H1 (cell line): ENCODE measurements around the gene PMFBP1. TPM values are rescaled to one million over a fixed set of nuclear protein-coding genes. Genes with fewer than 3 reads are reported as not detected.

ENCODE experiments used
- FOSL1 ChIP-seq: IDR thresholded peaks from 2 replicates; pipeline ENCODE4 v1.6.1; 2011; ENCODE audit warnings: mild to moderate bottlenecking, low read depth, low read length, moderate library complexity; ENCODE audit not compliant: insufficient read depth
- polyA plus RNA-seq, 7 experiments: library from polyadenylated mRNA; depleted of rRNA in 3 of 7; stranded (reverse) in 5 of 7; unstranded in 2 of 7; fragments of >200 nt in 5 of 7; fragments of 200-250 nt in 2 of 7; gene quantifications; 1 replicate in 5 of 7; 2 replicates in 1 of 7; 4 replicates in 1 of 7; pipeline versions ENCODE4 v1.2.1 to v1.2.3, GENCODE V29; 2011 to 2013; ENCODE audit warnings: missing spikeins in 2 of 7, mixed read lengths in 2 of 7
- total RNA-seq: library from RNA; stranded (reverse); fragmentation: NEBNext Ultra II Directional; extraction: Animal tissue kit (Norgen Biotek cat#: 25700); gene quantifications from 2 replicates; pipeline ENCODE4 v1.2.1, GENCODE V29; 2021
- TF ChIP-seq, protein P1 (sequence below): IDR thresholded peaks from 2 replicates; pipeline ENCODE4 v1.6.1; 2012; ENCODE audit warnings: inconsistent platforms

PMFBP1 gene
- total and polyA plus RNA-seq, 2 of the 8 experiments (the other 6 are each of a cell fraction or from before 2014, with no cell fraction given) = 0.32 to 1.6 TPM

DNA sequence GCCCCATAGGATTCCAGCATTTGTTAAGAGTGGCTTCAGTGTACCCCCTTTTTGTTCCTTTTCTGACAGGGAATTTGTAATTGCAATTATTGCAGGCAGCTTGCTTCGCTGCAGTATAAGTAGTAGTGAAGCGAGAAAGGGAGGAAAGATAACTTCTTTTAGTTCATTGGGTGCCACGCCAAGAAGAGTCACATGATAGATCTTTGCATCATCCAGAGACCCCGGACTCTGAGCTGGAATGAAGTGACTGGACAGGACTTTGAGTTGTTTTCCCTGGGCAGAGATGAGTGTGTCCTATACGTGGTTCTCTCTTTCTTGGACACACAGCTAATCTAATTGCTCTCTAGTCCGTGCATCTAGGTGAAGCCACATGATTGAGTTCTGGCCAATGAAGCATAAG, 44.8 kb upstream of the PMFBP1 start (continued):
- TF ChIP-seq, protein P1, sequence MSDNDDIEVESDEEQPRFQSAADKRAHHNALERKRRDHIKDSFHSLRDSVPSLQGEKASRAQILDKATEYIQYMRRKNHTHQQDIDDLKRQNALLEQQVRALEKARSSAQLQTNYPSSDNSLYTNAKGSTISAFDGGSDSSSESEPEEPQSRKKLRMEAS = no peak
- TF ChIP-seq FOSL1 = no peak
